HG02981 (cell line): ENCODE results near the gene HAVCR1.
"Not testable (repeated sequence)": the region's sequence is repeated elsewhere in the genome, so short reads cannot be mapped to it uniquely, and the experiment has no call there.

Experiments used
- ATAC-seq: cut with Tn5 transposase; IDR thresholded peaks from one replicate; pipeline ENCODE4 v1.9.1; 2021; ENCODE audit warnings: mild to moderate bottlenecking, moderate library complexity; ENCODE audit not compliant: unreplicated experiment

Gene HAVCR1

GRCh38 chr5:157014143-157014542, 44.8 kb downstream of the HAVCR1 start:
- ATAC-seq = not testable (repeated sequence)

- no peak for ATAC-seq
Observed at GRCh38 chr5:157006262-157006661, 52.7 kb downstream of the HAVCR1 start.

GRCh38 chr5:157004893-157005551, 53.9 kb downstream of the HAVCR1 start:
- no peak for ATAC-seq

- no peak for ATAC-seq
Observed at GRCh38 chr5:156991714-156992113, 67.2 kb downstream of the HAVCR1 start.

GRCh38 chr5:156984064-156984463, 74.9 kb downstream of the HAVCR1 start:
- ATAC-seq = no peak

DNA sequence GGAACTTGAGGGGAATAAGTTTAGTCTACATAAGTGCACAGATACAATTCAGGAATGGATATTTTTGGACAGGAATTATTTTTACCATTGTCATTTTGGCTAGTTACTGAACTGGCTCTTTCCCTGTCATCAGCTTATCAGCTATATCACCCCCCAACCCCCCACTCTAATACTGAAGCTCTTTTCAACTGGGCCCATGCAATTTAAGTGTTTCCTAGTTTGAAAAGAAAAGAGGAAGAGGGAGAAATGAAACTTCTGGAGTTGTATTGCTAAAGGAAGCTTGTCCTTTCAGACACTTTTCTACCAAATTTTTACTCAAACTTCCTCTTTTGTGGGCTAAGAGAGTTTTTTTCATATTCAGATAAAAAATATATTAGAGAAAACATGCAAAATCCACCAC, 77.4 kb downstream of the HAVCR1 start:
- no peak for ATAC-seq
